GM12872 (cell line): ENCODE data around the gene ADCY1.

Source experiments
- CTCF ChIP-seq: IDR thresholded peaks from 3 replicates; pipeline ENCODE4 v1.5.1; 2011; ENCODE audit warnings: low read depth, mild to moderate bottlenecking, low read length, moderate library complexity; ENCODE audit not compliant: insufficient read depth

ADCY1 gene

GRCh38 chr7:45573661-45574415 lies at the start of gene ADCY1:
ADCY1 (plus strand) TSS chr7:45574368; CDS start chr7:45574544, 176 bp downstream.
- no peak for TF ChIP-seq CTCF

GRCh38 chr7:45524445-45524844 lies 49.7 kb upstream of the ADCY1 start:
- no peak for TF ChIP-seq CTCF

GRCh38 chr7:45525057-45525456 lies 49.1 kb upstream of the ADCY1 start:
- no peak for TF ChIP-seq CTCF

- no peak for TF ChIP-seq CTCF
These were observed 30.7 kb upstream of the ADCY1 start for GRCh38 chr7:45543473-45543872.

- no peak for TF ChIP-seq CTCF
These were observed 10.8 kb upstream of the ADCY1 start for GRCh38 chr7:45563401-45563800.

GRCh38 chr7:45563941-45564461 lies 10.2 kb upstream of the ADCY1 start:
- TF ChIP-seq CTCF = no peak

GRCh38 chr7:45564485-45564884 lies 9.7 kb upstream of the ADCY1 start:
- no peak for TF ChIP-seq CTCF
